Mesendoderm (in vitro differentiated cells): ENCODE data around the gene SPECC1L.

Source experiments
- DNase-seq: peaks from one replicate; pipeline ENCODE4 v3.0.0; 2013
- H2AK5ac ChIP-seq: 2 replicates; pipeline ENCODE4 v1.6.1; 2013; ENCODE audit warnings: low read length, inconsistent platforms
- H2BK120ac ChIP-seq: 2 replicates; pipeline ENCODE4 v1.6.1; 2013; ENCODE audit warnings: low read depth, mild to moderate bottlenecking, low read length, moderate library complexity, mixed read lengths
- H2BK15ac ChIP-seq: replicated peaks from 2 replicates; pipeline ENCODE4 v1.6.1; 2013; ENCODE audit warnings: low read depth, mild to moderate bottlenecking, moderate library complexity
- H2BK5ac ChIP-seq: 2 replicates; pipeline ENCODE4 v1.6.1; 2013; ENCODE audit warnings: low read length, inconsistent platforms
- H3K18ac ChIP-seq: 2 replicates; pipeline ENCODE4 v1.6.1; 2013; ENCODE audit warnings: mild to moderate bottlenecking, low read length, mixed read lengths
- H3K23ac ChIP-seq: one replicate; pipeline ENCODE4 v1.6.1; 2013; ENCODE audit warnings: low read length
- H3K27ac ChIP-seq: 2 replicates; pipeline ENCODE4 v1.5.1; 2013; ENCODE audit warnings: low read depth, mild to moderate bottlenecking, inconsistent platforms, low read length, moderate library complexity
- H3K27me3 ChIP-seq: 2 replicates; pipeline ENCODE4 v1.6.1; 2013; ENCODE audit warnings: low read length, control low read depth, mild to moderate bottlenecking, inconsistent platforms; ENCODE audit not compliant: insufficient read depth, poor library complexity
- H3K36me3 ChIP-seq: 2 replicates; pipeline ENCODE4 v1.6.1; 2013; ENCODE audit warnings: low read length, inconsistent platforms; ENCODE audit not compliant: control insufficient read depth, insufficient read depth
- H3K4ac ChIP-seq: one replicate; pipeline ENCODE4 v1.6.1; 2013; ENCODE audit warnings: low read depth, mild to moderate bottlenecking, low read length, moderate library complexity
- H3K4me1 ChIP-seq: 2 replicates; pipeline ENCODE4 v1.6.1; 2013; ENCODE audit warnings: low read depth, low read length, inconsistent platforms; ENCODE audit not compliant: control insufficient read depth
- H3K4me2 ChIP-seq: 2 replicates; pipeline ENCODE4 v1.6.1; 2013; ENCODE audit warnings: low read length
- H3K4me3 ChIP-seq: 2 replicates; pipeline ENCODE4 v1.5.1; 2013; ENCODE audit warnings: mild to moderate bottlenecking, low read length
- H3K56ac ChIP-seq: one replicate; pipeline ENCODE4 v1.6.1; 2013; ENCODE audit warnings: low read length
- H3K79me1 ChIP-seq: 2 replicates; pipeline ENCODE4 v1.6.1; 2013; ENCODE audit warnings: low read length, inconsistent platforms
- H3K79me2 ChIP-seq: 2 replicates; pipeline ENCODE4 v1.6.1; 2013; ENCODE audit warnings: mild to moderate bottlenecking, low read length; ENCODE audit not compliant: control insufficient read depth, insufficient read depth
- H3K9ac ChIP-seq: 2 replicates; pipeline ENCODE4 v1.6.1; 2013; ENCODE audit warnings: low read length, inconsistent platforms
- H4K5ac ChIP-seq: one replicate; pipeline ENCODE4 v1.6.1; 2013; ENCODE audit warnings: low read length
- H4K8ac ChIP-seq: one replicate; pipeline ENCODE4 v1.6.1; 2013; ENCODE audit warnings: low read depth, mild to moderate bottlenecking, control low read depth, low read length, moderate library complexity
- WGBS: extraction: QIAGEN DNeasy Blood & Tissue Kit; methylation state at CpG from one replicate; pipeline ENCODE4 v1.1.7; 2013; ENCODE audit warnings: low lambda C conversion rate, missing lambda C conversion rate; ENCODE audit not compliant: insufficient coverage; ENCODE audit errors: extremely low coverage; 5-methylcytosine and 5-hydroxymethylcytosine counted together

The SPECC1L gene

GRCh38 chr22:24231706-24232105 lies 38.9 kb upstream of the SPECC1L start:
- no peak overlapping the region for H3K18ac ChIP-seq
- H3K23ac ChIP-seq, result no peak overlapping the region
- no peak overlapping the region for H3K27ac ChIP-seq
- H3K56ac ChIP-seq, result no peak overlapping the region
- H3K4me1 ChIP-seq, result no peaks in the 10 kb centered on the region
- H3K36me3 ChIP-seq, result no peaks in the 10 kb centered on the region
- no peak overlapping the region for H2BK5ac ChIP-seq
- no peaks in the 10 kb centered on the region for H3K79me1 ChIP-seq
- H4K8ac ChIP-seq, result no peak overlapping the region
- H2AK5ac ChIP-seq, result no peak overlapping the region
- no peak overlapping the region for H3K4me2 ChIP-seq
- H2BK120ac ChIP-seq, result no peak overlapping the region
- no peak overlapping the region for H3K4ac ChIP-seq
- H3K27me3 ChIP-seq, result no peaks in the 10 kb centered on the region
- H3K79me2 ChIP-seq, result no peaks in the 10 kb centered on the region
- no peak overlapping the region for H3K9ac ChIP-seq
- DNase-seq, result no peak
- WGBS, result no CpG with 5 or more reads among the region's 9 CpGs
- H3K4me3 ChIP-seq, result no peak overlapping the region
- H2BK15ac ChIP-seq, result no peak overlapping the region
- H4K5ac ChIP-seq, result no peak overlapping the region

- Histone ChIP-seq H3K27me3 (no peaks in the 10 kb centered on the region), H3K4me2 (no peak overlapping the region), H3K9ac (no peak overlapping the region), H4K5ac (no peak overlapping the region), H3K79me2 (no peaks in the 10 kb centered on the region), H3K4me1 (no peaks in the 10 kb centered on the region), H2AK5ac (no peak overlapping the region), H3K27ac (no peak overlapping the region), H2BK15ac (no peak overlapping the region), H3K4me3 (no peak overlapping the region), H4K8ac (no peak overlapping the region), H3K36me3 (no peaks in the 10 kb centered on the region), H2BK5ac (no peak overlapping the region), H3K4ac (no peak overlapping the region), H2BK120ac (no peak overlapping the region), H3K18ac (no peak overlapping the region), H3K56ac (no peak overlapping the region), H3K79me1 (no peaks in the 10 kb centered on the region), H3K23ac (no peak overlapping the region)
- WGBS, result no CpG with 5 or more reads among the region's 6 CpGs
- no peak for DNase-seq
Observed at GRCh38 chr22:24232124-24232523, 38.5 kb upstream of the SPECC1L start.

GRCh38 chr22:24232725-24233124 lies 37.9 kb upstream of the SPECC1L start:
- Histone ChIP-seq H3K27ac (no peak overlapping the region), H2AK5ac (no peak overlapping the region), H3K79me1 (no peaks in the 10 kb centered on the region), H3K4ac (no peak overlapping the region), H3K56ac (no peak overlapping the region), H3K23ac (no peak overlapping the region), H3K9ac (no peak overlapping the region), H3K4me3 (no peak overlapping the region), H3K36me3 (no peaks in the 10 kb centered on the region), H2BK5ac (no peak overlapping the region), H3K27me3 (no peaks in the 10 kb centered on the region), H3K4me2 (no peak overlapping the region), H3K79me2 (no peaks in the 10 kb centered on the region), H4K5ac (no peak overlapping the region), H2BK120ac (no peak overlapping the region), H3K18ac (no peak overlapping the region), H3K4me1 (no peaks in the 10 kb centered on the region), H2BK15ac (no peak overlapping the region), H4K8ac (no peak overlapping the region)
- WGBS, result no CpG with 5 or more reads among the region's 15 CpGs
- DNase-seq, result no peak

GRCh38 chr22:24233235-24233634 lies 37.4 kb upstream of the SPECC1L start:
- DNase-seq, result no peak
- no peak overlapping the region for H2BK120ac ChIP-seq
- no peaks in the 10 kb centered on the region for H3K79me2 ChIP-seq
- H3K27me3 ChIP-seq, result no peaks in the 10 kb centered on the region
- no CpG with 5 or more reads among the region's 13 CpGs for WGBS
- H4K8ac ChIP-seq, result no peak overlapping the region
- no peak overlapping the region for H3K4me3 ChIP-seq
- H3K36me3 ChIP-seq, result no peaks in the 10 kb centered on the region
- H3K27ac ChIP-seq, result no peak overlapping the region
- H4K5ac ChIP-seq, result no peak overlapping the region
- H3K23ac ChIP-seq, result no peak overlapping the region
- H3K9ac ChIP-seq, result no peak overlapping the region
- no peak overlapping the region for H3K18ac ChIP-seq
- H2AK5ac ChIP-seq, result no peak overlapping the region
- no peak overlapping the region for H2BK15ac ChIP-seq
- H2BK5ac ChIP-seq, result no peak overlapping the region
- no peak overlapping the region for H3K56ac ChIP-seq
- no peaks in the 10 kb centered on the region for H3K79me1 ChIP-seq
- H3K4me2 ChIP-seq, result no peak overlapping the region
- H3K4ac ChIP-seq, result no peak overlapping the region
- H3K4me1 ChIP-seq, result no peaks in the 10 kb centered on the region

GRCh38 chr22:24233816-24234215 lies 36.8 kb upstream of the SPECC1L start:
- no peak for DNase-seq

GRCh38 chr22:24235315-24235714 lies 35.3 kb upstream of the SPECC1L start:
- DNase-seq, result no peak
- Histone ChIP-seq H4K8ac (no peak overlapping the region), H2BK15ac (no peak overlapping the region), H3K4me3 (no peak overlapping the region), H2BK120ac (no peak overlapping the region), H3K56ac (no peak overlapping the region), H3K79me1 (no peaks in the 10 kb centered on the region), H2BK5ac (no peak overlapping the region), H2AK5ac (no peak overlapping the region), H3K4ac (no peak overlapping the region), H3K27me3 (no peaks in the 10 kb centered on the region), H3K79me2 (no peaks in the 10 kb centered on the region), H3K23ac (no peak overlapping the region), H3K9ac (no peak overlapping the region), H4K5ac (no peak overlapping the region), H3K4me2 (no peak overlapping the region), H3K18ac (no peak overlapping the region), H3K27ac (no peak overlapping the region), H3K4me1 (no peaks in the 10 kb centered on the region), H3K36me3 (no peaks in the 10 kb centered on the region)
- WGBS, result no CpG with 5 or more reads among the region's 4 CpGs

More at GRCh38 chr22:24233816-24234215, 36.8 kb upstream of the SPECC1L start:
- Histone ChIP-seq H3K36me3 (no peaks in the 10 kb centered on the region), H2BK5ac (no peak overlapping the region), H2BK15ac (no peak overlapping the region), H3K23ac (no peak overlapping the region), H3K27ac (no peak overlapping the region), H3K4me1 (no peaks in the 10 kb centered on the region), H3K79me1 (no peaks in the 10 kb centered on the region), H2BK120ac (no peak overlapping the region), H4K8ac (no peak overlapping the region), H3K18ac (no peak overlapping the region), H3K56ac (no peak overlapping the region), H4K5ac (no peak overlapping the region), H3K27me3 (no peaks in the 10 kb centered on the region), H3K4ac (no peak overlapping the region), H3K79me2 (no peaks in the 10 kb centered on the region), H3K9ac (no peak overlapping the region), H3K4me2 (no peak overlapping the region), H2AK5ac (no peak overlapping the region), H3K4me3 (no peak overlapping the region)
- no CpG with 5 or more reads among the region's 14 CpGs for WGBS
